ENCODE data around the gene GHRHR.

DNA sequence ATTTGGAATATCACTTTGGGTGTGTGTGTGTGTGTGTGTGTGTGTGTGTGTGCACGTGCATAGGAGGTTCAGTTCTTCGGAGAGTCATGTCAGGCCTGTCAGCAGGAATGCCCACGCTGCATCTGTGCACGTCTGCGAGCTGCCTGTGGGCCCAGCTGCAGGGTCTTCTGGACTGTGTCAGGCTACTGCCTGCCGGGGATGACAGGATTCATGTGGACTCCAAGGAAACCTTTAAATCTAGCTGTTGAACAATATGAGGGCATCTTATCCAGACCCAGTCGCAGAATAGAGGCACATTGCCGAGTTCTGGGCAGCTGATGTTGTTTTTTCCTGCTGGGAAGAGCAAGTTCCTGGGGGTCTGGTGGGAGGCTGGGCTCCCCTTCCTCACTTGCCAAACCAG lies 33.1 kb upstream of the GHRHR start:
- TF ChIP-seq, protein P1, sequence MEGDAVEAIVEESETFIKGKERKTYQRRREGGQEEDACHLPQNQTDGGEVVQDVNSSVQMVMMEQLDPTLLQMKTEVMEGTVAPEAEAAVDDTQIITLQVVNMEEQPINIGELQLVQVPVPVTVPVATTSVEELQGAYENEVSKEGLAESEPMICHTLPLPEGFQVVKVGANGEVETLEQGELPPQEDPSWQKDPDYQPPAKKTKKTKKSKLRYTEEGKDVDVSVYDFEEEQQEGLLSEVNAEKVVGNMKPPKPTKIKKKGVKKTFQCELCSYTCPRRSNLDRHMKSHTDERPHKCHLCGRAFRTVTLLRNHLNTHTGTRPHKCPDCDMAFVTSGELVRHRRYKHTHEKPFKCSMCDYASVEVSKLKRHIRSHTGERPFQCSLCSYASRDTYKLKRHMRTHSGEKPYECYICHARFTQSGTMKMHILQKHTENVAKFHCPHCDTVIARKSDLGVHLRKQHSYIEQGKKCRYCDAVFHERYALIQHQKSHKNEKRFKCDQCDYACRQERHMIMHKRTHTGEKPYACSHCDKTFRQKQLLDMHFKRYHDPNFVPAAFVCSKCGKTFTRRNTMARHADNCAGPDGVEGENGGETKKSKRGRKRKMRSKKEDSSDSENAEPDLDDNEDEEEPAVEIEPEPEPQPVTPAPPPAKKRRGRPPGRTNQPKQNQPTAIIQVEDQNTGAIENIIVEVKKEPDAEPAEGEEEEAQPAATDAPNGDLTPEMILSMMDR (IDR thresholded peaks at IDR 0.05) = no peak
- TF ChIP-seq POLR2A (IDR thresholded peaks at IDR 0.05) = no peak

All from heart left ventricle (tissue), 13 donors.